ENCODE data around the gene FITM2.
"Not testable (repeated sequence)": the region's sequence is repeated elsewhere in the genome, so short reads cannot be mapped to it uniquely, and the experiment has no call there.

The FITM2 gene

GRCh38 chr20:44310664-44311639, at the start of gene FITM2:
Gene FITM2, minus strand, starts transcription at chr20:44311202. Its CDS starts 54 bp downstream, at chr20:44311148.
- DNase-seq, result peak; percentile 97

DNA sequence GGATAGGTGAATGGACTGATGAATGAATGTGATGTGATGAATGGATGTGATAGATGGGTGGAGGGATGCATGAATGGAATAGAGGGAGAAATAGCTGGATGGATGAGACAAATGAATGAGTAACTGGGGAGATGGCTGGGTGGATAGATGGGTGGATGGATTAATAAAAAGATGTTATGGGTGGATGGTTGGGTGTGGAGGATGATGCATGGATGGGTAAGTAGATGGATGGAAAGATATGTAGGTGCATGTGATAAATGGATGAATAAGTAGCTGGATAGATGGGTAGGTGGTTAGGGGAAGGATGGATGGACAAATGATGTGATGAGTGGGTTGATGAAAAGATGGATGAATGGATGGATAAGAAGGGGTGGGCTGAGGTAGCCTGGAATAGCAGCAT, 49.2 kb upstream of the FITM2 start:
- no peak for DNase-seq

- DNase-seq, result no peak
These were observed 47.8 kb upstream of the FITM2 start for GRCh38 chr20:44358776-44359175.

- DNase-seq, result no peak
These were observed 46.6 kb upstream of the FITM2 start for GRCh38 chr20:44357555-44358125.

GRCh38 chr20:44357020-44357419, 46.0 kb upstream of the FITM2 start:
- no peak for DNase-seq

- DNase-seq, result no peak
These were observed 45.3 kb upstream of the FITM2 start for GRCh38 chr20:44356353-44356723.

- no peak for DNase-seq
These were observed 44.7 kb upstream of the FITM2 start, which contains the start of gene HNF4A for GRCh38 chr20:44355498-44356352. Gene HNF4A, plus strand, starts transcription at chr20:44355699. Its CDS starts 106 bp downstream, at chr20:44355805.

GRCh38 chr20:44354979-44355497, 44.0 kb upstream of the FITM2 start:
- DNase-seq, result no peak

GRCh38 chr20:44350567-44350966, 39.6 kb upstream of the FITM2 start:
- DNase-seq, result no peak

- no peak for DNase-seq
These were observed 38.3 kb upstream of the FITM2 start for GRCh38 chr20:44349349-44349748.

DNA sequence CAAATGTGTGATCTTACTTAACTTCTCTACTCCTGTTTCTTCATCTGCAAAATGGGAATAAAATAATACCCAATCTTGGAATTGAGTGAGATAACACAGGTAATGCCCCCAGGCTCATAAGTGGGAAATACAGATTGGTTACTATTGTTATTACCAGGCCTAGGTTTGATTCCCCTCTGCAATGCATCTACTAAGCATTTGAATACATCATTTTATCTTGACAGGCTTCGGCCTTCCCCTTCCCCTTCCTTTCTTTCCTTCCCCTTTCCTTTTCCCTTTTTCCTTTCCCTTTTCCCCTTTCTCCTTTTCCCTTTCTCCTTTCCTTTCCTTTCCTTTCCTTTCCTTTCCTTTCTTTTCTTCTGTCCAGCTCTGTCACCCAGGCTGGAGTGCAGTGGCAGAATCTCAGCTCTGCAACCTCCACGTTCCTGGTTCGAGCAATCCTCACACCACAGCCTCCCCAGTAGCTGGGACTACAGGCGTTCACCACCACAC, 37.2 kb upstream of the FITM2 start:
- no peak for DNase-seq

DNA sequence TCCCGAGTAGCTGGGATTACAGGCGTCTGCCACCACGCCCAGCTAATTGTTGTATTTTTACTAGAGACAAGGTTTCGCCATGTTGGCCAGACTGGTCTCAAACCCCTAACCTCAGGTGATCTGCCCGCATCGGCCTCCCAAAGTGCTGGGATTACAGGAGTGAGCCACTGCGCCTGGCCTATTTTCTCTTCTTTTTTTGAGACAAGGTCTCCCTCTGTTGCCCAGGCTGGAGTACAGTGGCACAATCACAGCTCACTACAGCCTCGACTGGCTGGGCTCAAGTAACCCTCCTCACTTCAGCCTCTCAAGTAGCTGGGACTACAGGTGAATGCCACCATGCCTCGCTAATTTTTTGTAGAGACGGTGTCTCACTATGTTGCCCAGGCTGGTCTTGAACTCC, 34.9 kb upstream of the FITM2 start:
- DNase-seq, result not testable (repeated sequence)

DNA sequence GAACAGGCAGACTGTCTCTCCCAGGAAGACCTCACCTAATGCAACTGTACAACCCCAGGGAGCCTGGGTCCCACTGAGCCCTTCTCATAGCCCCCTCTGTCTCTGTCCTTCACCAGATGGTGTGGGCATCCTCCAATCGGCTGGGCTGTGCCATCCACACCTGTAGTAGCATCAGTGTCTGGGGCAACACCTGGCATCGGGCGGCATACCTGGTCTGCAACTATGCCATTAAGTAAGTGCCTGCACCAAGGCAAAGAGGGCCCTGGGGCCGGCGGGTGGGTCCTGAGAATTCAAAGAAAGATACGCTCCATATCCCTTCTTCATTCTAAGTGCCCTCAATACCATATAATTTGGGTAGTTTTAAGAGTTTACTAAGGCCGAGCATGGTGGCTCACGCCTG, 34.1 kb upstream of the FITM2 start:
- no peak for DNase-seq

DNA sequence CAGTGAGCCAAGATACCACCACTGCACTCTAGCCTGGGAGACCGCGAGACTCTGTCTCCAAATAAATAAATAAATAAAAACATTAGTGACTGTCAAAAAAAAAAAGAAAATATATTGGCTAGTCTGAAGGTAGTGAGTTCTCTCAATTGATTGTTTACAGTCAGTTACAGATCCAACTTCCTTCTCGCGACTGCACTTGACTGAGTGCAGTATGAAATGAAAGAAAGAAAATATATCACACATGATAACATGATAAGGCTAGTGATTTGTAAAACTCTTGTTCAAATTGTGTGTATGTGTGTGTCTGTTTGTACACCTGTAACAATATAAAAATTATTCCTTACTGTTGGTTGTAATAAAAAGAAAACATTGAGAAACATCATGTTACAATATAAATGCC, 33.7 kb upstream of the FITM2 start:
- DNase-seq, result no peak

GRCh38 chr20:44343162-44343675, 32.2 kb upstream of the FITM2 start:
- no peak for DNase-seq

DNA sequence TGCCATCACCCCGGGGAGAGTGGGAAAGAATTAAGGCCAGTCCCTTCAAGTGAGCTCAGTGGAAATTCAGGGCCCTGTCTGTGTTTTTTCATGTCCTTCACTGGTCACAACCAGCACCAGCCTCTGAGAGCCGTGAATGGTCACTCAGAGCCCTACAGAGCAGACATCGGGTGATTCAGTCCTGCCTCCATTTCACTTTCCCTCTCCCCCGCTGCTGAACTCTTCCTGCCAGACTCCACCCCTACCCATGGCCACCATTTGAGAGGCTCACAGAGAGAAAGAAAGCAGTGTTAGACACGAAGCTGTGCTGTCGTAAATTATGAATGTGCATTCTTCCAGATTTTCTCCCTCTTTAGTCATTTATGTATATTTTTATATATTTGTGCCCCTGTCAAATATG, 31.2 kb upstream of the FITM2 start:
- DNase-seq, result peak; percentile 1

- no peak for DNase-seq
These were observed 25.9 kb upstream of the FITM2 start, which contains the start of gene R3HDML for GRCh38 chr20:44336725-44337380. Gene R3HDML, plus strand, starts transcription at chr20:44337043. Its CDS starts 115 bp downstream, at chr20:44337158.

- no peak for DNase-seq
These were observed 25.1 kb upstream of the FITM2 start for GRCh38 chr20:44336086-44336485.

DNA sequence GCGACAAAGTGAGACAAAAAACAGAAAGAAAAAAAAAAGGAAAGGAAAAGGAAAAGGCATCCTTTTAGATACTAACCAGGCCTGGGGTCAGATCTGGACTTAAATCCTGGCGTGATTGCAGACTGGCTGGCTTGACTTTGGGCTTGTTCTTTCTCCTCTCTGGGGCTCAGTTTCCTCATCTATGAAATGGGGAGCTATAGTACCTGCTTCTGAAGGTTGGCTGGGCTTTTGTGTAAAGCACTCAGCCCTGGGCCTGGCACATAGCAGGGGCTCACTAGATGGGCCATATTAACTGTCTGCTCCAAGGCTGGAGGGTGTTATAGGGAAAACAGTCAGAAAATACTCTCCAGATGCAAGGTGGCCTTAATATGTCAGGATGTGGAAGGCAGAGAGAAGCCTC, 24.7 kb upstream of the FITM2 start:
- DNase-seq, result no peak

DNA sequence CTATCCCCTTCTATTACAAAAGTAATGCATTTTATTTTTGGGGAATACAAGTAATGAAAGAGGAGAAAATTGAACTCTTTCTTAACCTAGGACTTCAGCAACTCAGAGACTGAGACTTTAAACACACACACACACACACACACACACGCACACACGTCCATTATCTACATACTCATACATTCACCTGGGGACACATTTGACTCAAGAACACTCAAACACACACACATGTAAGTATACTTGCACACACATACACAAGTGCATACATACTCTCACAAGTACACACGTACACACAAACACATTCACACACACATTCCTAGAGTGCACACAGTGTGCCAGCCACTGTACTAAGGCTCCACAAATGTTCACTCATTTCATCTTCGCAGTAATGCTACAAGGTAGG, 23.7 kb upstream of the FITM2 start:
- no peak for DNase-seq

- peak; percentile 6 for DNase-seq
These were observed 23.3 kb upstream of the FITM2 start for GRCh38 chr20:44334306-44334705.

DNA sequence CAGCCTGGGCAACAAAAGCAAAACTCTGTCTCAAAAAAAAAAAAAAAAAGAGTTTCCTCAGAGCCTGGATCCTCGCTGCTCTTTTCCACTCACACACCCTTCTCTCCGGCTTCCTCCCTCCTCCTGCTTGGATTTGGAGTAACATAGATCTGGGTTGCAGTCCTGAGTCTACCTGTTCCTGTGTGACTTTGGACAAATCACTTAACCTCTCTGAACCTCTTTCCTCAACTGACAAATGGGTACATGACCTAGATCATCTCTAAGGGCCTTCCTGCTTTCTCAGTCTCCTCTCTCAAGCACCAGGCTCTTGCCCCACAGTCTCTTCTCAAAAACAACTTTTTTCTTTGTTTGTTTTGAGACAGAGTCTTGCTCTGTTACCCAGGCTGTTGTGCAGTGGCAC, 20.2 kb upstream of the FITM2 start:
- DNase-seq, result no peak

Measured in fibroblast of upper back skin (primary cell).